ENCODE measurements around the gene AGPS.

- no peak for TF ChIP-seq GATA2 (IDR thresholded peaks at IDR 0.05; ENCODE audit: low read depth, low read length)
- TF ChIP-seq GATA3 (IDR thresholded peaks at IDR 0.05; ENCODE audit: low read depth, low read length) = no peak
Measured at GRCh38 chr2:177550264-177551200, 158.0 kb downstream of the AGPS start.

Measured in SH-SY5Y (cell line).